Activated CD8-positive, alpha-beta T cell treated with anti-CD3 and anti-CD28 coated beads, Interleukin-2, amount 10 ng/mL, durations not matched to agents 7 days and 5 days (primary cell): Measurements from ENCODE around the gene HINFP. TPM values are rescaled to one million over a fixed set of nuclear protein-coding genes. Genes with fewer than 3 reads are reported as not detected.
"Not testable (repeated sequence)": the region's sequence is repeated elsewhere in the genome, so short reads cannot be mapped to it uniquely, and the experiment has no call there.

Source experiments
- ATAC-seq: fragments of 150-1000 bp; cut with Tn5 transposase; one replicate; pipeline ENCODE4 v1.10.0; 2021; ENCODE audit warnings: moderate library complexity
- CTCF ChIA-PET: fragments of 350-600 bp; sonication (Branson Sonifier 250); formaldehyde crosslinking; loops from one replicate; lab custom pipeline; 2021; ENCODE audit warnings: antibody characterized with exemption; lab: Charles Lee
- POLR2A ChIA-PET: fragments of 350-600 bp; sonication (Branson Sonifier 250); formaldehyde crosslinking; loops from one replicate; lab custom pipeline; 2021; ENCODE audit warnings: antibody characterized with exemption; lab: Charles Lee
- DNase-seq: peaks from one replicate; pipeline ENCODE4 v3.0.0-alpha.2; 2020
- H3K27ac Mint-ChIP-seq: one replicate; pipeline ENCODE4 v1.8.0; 2021; ENCODE audit warnings: mild to moderate bottlenecking, mixed read lengths
- H3K27me3 Mint-ChIP-seq: one replicate; pipeline ENCODE4 v1.8.0; 2021; ENCODE audit warnings: low read depth, mixed read lengths
- H3K36me3 Mint-ChIP-seq: one replicate; pipeline ENCODE4 v1.8.0; 2021; ENCODE audit warnings: low read depth, mixed read lengths
- H3K4me1 Mint-ChIP-seq: one replicate; pipeline ENCODE4 v1.8.0; 2021; ENCODE audit warnings: low read depth, mixed read lengths
- H3K4me3 Mint-ChIP-seq: one replicate; pipeline ENCODE4 v1.8.0; 2021; ENCODE audit warnings: mild to moderate bottlenecking, mixed read lengths
- H3K9me3 Mint-ChIP-seq: one replicate; pipeline ENCODE4 v1.8.0; 2022; ENCODE audit warnings: mixed read lengths; ENCODE audit not compliant: insufficient read depth
- total RNA-seq, 2 experiments: library from RNA; stranded (reverse); gene quantifications; one replicate each; pipeline ENCODE4 v1.2.3, GENCODE V29; 2021

Gene HINFP
- total RNA-seq, 2 experiments from 2014 or later, result 36.1 to 40.9 TPM

DNA sequence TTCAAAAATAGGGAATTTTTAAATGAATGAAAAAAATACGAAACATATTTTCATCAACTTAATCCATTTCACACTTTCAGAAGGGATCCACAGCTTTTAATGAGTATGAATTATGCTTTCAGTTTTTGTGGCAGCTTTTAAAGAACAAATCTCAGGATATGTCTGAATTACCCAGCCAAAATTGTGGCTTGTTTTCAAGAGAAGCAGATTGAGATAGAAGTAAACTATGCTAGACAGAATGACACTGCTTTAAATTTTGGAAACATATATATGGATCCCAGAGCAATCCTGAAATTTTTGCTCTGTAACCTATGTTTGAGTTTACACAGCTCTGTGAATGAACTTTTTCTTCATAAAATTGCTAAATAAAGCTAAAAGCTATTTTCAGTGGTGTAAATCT, 2.4 kb upstream of the HINFP start:
- DNase-seq, result no peak
- Mint-ChIP-seq H3K4me3 (no peak overlapping the region), H3K27ac (no peak overlapping the region), H3K36me3 (peaks cover 43% of the 10 kb centered on the region), H3K4me1 (peaks cover 55% of the 10 kb centered on the region), H3K9me3 (no peaks in the 10 kb centered on the region), H3K27me3 (no peaks in the 10 kb centered on the region)
- no peak for ATAC-seq
- POLR2A ChIA-PET, result interaction anchor here (0.8 to 1.9 kb wide), 3 partner anchors 10 to 539 kb away, joined by 3 to 7 read pairs (median 6); a partner anchor contains a TSS
- CTCF ChIA-PET, result interaction anchor here (0.9 to 2.2 kb wide), 4 partner anchors 50 to 148 kb away, joined by 5 to 6 read pairs (median 5); partner anchors contain the start of gene CBL

DNA sequence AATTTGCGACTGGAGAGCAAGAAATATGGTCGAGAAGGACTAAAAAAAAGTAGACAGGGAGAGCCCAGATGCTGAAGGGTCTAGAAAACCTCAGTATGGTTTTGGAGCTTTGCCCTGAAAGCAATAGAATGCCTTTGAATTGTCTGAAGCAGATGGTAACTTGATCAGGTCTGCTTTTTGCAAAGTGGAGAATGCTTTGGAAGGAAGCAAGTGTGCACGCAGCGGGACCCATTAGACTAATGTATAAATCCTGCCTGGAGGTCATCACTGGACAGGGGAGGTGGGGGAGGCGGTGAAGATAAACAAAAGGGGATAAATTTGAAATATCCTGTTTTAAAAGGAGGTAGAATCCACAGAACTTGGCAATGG, 757 bp upstream of the HINFP start:
- peak; percentile 22 for DNase-seq
- H3K9me3 Mint-ChIP-seq, result no peaks in the 10 kb centered on the region
- H3K27ac Mint-ChIP-seq, result peak overlapping the region; percentile 67
- peaks cover 42% of the 10 kb centered on the region for H3K4me1 Mint-ChIP-seq
- ChIA-PET POLR2A (interaction anchor here (1.0 to 3.8 kb wide), 6 partner anchors 11 to 260 kb away, joined by 3 to 29 read pairs (median 4); partner anchors contain the start of gene DPAGT1), CTCF (interaction anchor here (0.9 to 1.6 kb wide), 6 partner anchors 12 to 217 kb away, joined by 3 to 6 read pairs (median 4); partner anchors contain the start of gene C2CD2L)
- H3K4me3 Mint-ChIP-seq, result peak overlapping the region; percentile 81
- H3K36me3 Mint-ChIP-seq, result peaks cover 39% of the 10 kb centered on the region
- no peak for ATAC-seq
- H3K27me3 Mint-ChIP-seq, result no peaks in the 10 kb centered on the region

DNA sequence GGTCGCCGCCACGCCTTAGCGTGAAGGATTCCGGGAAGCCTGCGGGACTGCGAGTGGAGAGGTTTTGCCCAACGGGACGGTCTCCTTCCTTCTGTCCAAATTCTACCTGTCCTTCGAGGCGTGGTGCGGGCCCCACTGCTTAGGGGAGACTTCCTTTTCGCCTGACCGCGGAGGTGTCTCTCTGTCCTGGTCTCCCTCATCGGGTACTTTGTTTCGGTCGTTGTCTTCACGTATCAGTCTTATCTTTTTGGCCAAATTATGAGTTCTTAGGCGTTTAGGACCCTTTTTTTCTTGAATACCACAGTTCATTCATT, 388 bp downstream of the HINFP start:
- Mint-ChIP-seq H3K36me3 (peaks cover 28% of the 10 kb centered on the region), H3K4me1 (peaks cover 35% of the 10 kb centered on the region), H3K4me3 (peak overlapping the region; percentile 81), H3K27me3 (no peaks in the 10 kb centered on the region), H3K27ac (peak overlapping the region; percentile 67), H3K9me3 (no peaks in the 10 kb centered on the region)
- DNase-seq (peak; percentile 52), ATAC-seq (peak; percentile 28)
- CTCF ChIA-PET, result interaction anchor here (0.8 to 1.6 kb wide), 8 partner anchors 12 to 217 kb away, joined by 3 to 9 read pairs (median 4); partner anchors contain the start of genes C2CD2L and HMBS
- POLR2A ChIA-PET, result interaction anchor here (0.8 to 3.8 kb wide), 6 partner anchors 15 to 84 kb away, joined by 3 to 29 read pairs (median 6); partner anchors contain the start of genes C2CD2L, CBL and DPAGT1

DNA sequence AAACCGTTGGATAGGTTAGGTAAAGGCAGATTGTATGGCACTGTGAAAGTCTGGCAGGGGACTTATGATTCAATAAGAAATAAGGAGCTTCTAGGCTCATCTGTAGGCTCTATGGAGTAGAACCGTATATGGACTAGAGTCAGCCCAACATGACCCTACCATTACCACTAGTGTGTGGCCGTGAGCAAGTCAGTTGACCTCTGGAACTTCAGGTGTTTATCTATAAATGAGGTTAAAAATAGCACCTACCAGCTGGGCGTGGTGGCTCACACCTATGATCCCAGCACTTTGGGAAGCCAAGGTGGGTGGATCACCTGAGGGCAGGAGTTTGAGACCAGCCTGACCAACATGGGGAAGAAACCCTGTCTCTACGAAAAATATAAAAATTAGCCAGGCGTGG, 4.4 kb downstream of the HINFP start:
- Mint-ChIP-seq H3K36me3 (peaks cover 25% of the 10 kb centered on the region), H3K4me3 (no peak overlapping the region), H3K27me3 (no peaks in the 10 kb centered on the region), H3K9me3 (no peaks in the 10 kb centered on the region), H3K27ac (no peak overlapping the region), H3K4me1 (peaks cover 22% of the 10 kb centered on the region)
- ATAC-seq, result no peak
- ChIA-PET POLR2A (no interaction called here), CTCF (interaction anchor here (1.1 to 1.6 kb wide), 3 partner anchors 43 to 80 kb away, joined by 3 to 5 read pairs (median 4); partner anchors contain the start of gene CBL)
- DNase-seq, result no peak

DNA sequence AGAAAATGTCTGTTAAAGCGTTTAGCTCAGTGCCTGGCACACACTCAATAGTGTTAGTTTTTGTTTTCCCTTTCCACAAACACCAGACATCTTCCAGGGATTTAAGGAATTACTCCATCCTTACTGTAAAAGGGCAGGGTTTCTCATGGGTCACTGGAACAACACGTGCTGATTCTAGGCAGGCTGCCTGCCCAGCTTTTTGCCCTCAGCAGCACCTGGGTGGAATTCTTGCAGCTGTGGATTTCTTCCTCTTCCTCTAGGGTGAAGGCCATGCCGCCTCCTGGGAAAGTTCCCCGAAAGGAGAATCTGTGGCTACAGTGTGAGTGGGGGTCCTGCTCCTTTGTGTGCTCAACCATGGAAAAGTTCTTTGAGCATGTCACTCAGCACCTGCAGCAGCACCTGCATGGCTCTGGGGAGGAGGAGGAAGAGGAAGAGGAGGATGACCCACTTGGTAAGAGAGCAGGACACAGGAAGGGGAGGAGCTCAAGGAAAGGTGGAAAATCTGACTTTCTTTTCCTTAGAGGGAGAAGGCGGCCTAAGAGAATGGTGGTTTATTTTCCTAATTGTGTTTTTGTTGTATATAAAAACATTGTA, 5.4 kb downstream of the HINFP start:
- Mint-ChIP-seq H3K4me3 (no peak overlapping the region), H3K27ac (peak overlapping the region; percentile 54), H3K4me1 (peaks cover 20% of the 10 kb centered on the region), H3K36me3 (peaks cover 34% of the 10 kb centered on the region), H3K27me3 (no peaks in the 10 kb centered on the region), H3K9me3 (no peaks in the 10 kb centered on the region)
- ChIA-PET POLR2A (interaction anchor here (0.5 kb wide), 1 partner anchor 59 kb away, joined by 5 read pairs; the partner anchor contains the start of gene VPS11), CTCF (interaction anchor here (1.1 to 1.6 kb wide), 3 partner anchors 42 to 79 kb away, joined by 3 to 5 read pairs (median 4); partner anchors contain the start of gene CBL)
- no peak for DNase-seq
- no peak for ATAC-seq

DNA sequence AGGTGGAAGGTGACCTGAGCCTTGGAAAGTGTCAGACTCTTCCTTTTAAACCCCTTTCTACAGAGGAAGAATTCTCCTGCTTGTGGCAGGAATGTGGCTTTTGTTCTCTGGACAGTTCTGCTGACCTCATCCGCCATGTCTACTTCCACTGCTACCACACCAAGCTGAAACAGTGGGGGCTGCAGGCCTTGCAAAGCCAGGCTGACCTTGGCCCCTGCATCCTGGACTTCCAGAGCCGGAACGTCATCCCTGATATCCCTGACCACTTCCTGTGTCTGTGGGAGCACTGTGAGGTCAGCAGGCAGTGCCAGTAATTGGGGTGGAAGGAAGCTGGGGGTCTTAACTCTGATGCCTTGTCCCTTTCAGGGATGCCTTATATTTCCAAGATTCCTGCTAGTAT, 9.3 kb downstream of the HINFP start:
- DNase-seq (no peak), ATAC-seq (no peak)
- Mint-ChIP-seq H3K9me3 (no peaks in the 10 kb centered on the region), H3K27ac (no peak overlapping the region), H3K27me3 (no peaks in the 10 kb centered on the region), H3K36me3 (peaks cover 47% of the 10 kb centered on the region), H3K4me1 (peaks cover 6% of the 10 kb centered on the region), H3K4me3 (no peak overlapping the region)
- CTCF ChIA-PET, result no interaction called here
- POLR2A ChIA-PET, result no interaction called here

DNA sequence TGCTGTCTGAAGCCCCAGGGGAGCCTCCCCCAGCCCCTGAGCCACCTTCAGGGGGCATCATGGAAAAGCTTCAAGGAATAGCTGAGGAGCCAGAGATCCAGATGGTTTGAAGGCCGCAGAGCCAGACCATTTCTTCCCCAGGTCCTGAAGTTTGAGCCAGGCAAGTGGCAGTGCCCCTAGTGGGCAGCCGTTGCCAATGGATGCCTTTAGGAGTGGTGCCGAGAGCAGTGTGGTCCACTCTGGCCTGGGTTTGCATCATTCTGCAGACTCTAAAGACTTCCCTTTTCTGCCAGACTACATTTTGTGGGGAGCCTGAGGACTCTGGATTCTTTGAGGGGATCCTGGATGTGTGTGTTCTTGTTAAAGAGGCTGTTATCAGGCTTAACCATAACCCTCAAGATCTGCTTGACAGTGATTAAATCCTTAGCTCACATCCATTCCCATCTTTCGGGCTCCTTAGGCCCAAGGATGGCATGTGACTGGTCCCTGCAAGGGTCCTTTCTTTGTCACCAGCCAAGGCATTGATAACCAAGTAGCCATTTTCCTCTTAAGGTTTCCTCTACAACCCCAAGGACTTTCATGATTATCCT, 13.1 kb downstream of the HINFP start:
- DNase-seq (no peak), ATAC-seq (no peak)
- CTCF ChIA-PET, result interaction anchor here (0.9 to 1.3 kb wide), 4 partner anchors 9 to 149 kb away, joined by 3 read pairs; partner anchors contain the start of gene VPS11
- H3K4me1 Mint-ChIP-seq, result peaks cover 2% of the 10 kb centered on the region
- H3K4me3 Mint-ChIP-seq, result no peak overlapping the region
- POLR2A ChIA-PET, result no interaction called here
- H3K27ac Mint-ChIP-seq, result no peak overlapping the region
- H3K9me3 Mint-ChIP-seq, result no peaks in the 10 kb centered on the region
- peaks cover 11% of the 10 kb centered on the region for H3K27me3 Mint-ChIP-seq
- peaks cover 40% of the 10 kb centered on the region for H3K36me3 Mint-ChIP-seq

DNA sequence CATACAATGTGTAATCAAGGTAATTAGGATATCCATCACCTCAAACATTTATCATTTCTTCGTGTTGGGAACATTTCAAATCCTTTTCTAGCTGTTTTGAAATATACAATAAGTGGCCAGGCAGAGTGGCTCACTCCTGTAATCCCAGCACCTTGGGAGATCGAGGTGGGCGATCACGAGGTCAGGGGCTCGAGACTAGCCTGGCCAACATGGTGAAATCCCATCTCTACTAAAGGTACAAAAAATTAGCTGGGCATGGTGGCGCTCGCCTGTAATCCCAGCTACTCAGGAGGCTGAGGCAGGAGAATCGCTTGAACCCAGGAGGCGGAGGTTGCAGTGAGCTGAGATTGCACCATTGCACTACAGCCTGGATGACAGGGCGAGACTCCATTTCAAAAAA, 17.9 kb downstream of the HINFP start:
- ATAC-seq, result not testable (repeated sequence)
- CTCF ChIA-PET, result interaction anchor here (0.6 to 1.4 kb wide), 4 partner anchors 9 to 74 kb away, joined by 3 to 5 read pairs (median 3); no protein-coding TSS in a partner anchor
- POLR2A ChIA-PET, result interaction anchor here (1.4 kb wide), 1 partner anchor 29 kb away, joined by 3 read pairs; the partner anchor contains the start of gene NLRX1

DNA sequence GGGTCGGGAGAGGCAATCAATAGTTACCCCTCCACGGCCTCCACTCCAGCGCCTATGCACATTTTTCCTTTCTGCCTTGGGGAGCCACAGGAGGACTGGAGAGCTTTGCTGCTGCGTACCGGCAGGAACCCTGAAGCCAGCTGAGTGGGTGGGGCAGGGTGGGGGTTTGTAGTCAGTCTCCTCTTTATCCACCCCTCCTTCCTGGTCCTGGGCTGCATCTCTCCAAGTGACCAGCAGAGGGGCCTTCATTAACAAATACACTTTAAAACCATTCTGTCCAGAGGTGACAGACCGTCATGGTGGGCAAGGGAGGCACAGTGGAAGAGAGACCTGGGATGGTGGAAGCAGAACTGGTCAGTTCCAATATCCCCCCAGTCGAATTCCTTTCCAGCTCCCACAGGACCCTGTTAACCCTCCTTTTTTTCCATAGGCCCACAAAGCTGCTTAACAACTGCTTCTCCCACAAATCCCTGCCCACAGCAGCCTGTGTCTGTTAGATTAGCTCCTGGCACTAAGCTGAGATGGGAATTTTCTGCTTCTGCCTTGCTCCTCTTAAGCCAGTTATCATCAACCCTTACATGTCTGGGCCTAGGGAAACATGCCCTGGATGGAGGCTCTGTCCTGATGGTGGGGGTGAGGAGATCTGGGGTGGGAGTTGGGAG, 23.6 kb downstream of the HINFP start:
- Mint-ChIP-seq H3K9me3 (no peaks in the 10 kb centered on the region), H3K4me1 (peaks cover 13% of the 10 kb centered on the region), H3K27me3 (peaks cover 41% of the 10 kb centered on the region), H3K36me3 (no peaks in the 10 kb centered on the region), H3K27ac (no peak overlapping the region), H3K4me3 (no peak overlapping the region)
- DNase-seq (peak; percentile 51), ATAC-seq (peak; percentile 32)
- ChIA-PET CTCF (interaction anchor here (0.9 to 1.9 kb wide), 4 partner anchors 10 to 140 kb away, joined by 3 to 11 read pairs (median 7); partner anchors contain the start of gene NLRX1), POLR2A (no interaction called here)

More for the DNA sequence above, 17.9 kb downstream of the HINFP start:
- H3K36me3 Mint-ChIP-seq, H3K4me3 Mint-ChIP-seq, DNase-seq, H3K27ac Mint-ChIP-seq, H3K9me3 Mint-ChIP-seq, H3K4me1 Mint-ChIP-seq: not testable (repeated sequence)
- H3K27me3 Mint-ChIP-seq, result peaks cover 20% of the 10 kb centered on the region

DNA sequence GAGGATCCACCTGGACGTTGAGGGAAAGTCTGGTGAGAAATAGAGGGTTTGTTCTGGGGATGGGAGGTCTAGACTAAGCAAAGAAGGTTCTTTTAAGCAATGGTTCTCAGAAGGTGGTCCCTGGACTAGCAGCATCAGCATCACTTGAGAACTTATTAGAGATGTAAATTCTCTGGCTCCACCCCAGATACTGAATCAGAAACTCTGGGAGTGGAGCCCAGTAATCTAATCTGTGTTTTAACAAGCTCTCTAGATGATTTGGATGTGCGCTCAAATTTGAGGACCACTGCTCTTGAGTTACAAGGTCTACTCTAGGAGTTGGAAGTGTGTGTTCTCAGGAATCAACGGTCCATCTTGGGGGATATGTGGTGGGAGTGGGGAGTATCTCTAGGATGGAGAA, 24.2 kb downstream of the HINFP start:
- Mint-ChIP-seq H3K27ac (no peak overlapping the region), H3K36me3 (no peaks in the 10 kb centered on the region), H3K4me1 (peaks cover 13% of the 10 kb centered on the region), H3K27me3 (peaks cover 46% of the 10 kb centered on the region), H3K4me3 (no peak overlapping the region), H3K9me3 (no peaks in the 10 kb centered on the region)
- no peak for ATAC-seq
- no peak for DNase-seq
- CTCF ChIA-PET, result interaction anchor here (0.9 to 1.9 kb wide), 4 partner anchors 9 to 139 kb away, joined by 3 to 11 read pairs (median 7); partner anchors contain the start of gene NLRX1
- POLR2A ChIA-PET, result no interaction called here

DNA sequence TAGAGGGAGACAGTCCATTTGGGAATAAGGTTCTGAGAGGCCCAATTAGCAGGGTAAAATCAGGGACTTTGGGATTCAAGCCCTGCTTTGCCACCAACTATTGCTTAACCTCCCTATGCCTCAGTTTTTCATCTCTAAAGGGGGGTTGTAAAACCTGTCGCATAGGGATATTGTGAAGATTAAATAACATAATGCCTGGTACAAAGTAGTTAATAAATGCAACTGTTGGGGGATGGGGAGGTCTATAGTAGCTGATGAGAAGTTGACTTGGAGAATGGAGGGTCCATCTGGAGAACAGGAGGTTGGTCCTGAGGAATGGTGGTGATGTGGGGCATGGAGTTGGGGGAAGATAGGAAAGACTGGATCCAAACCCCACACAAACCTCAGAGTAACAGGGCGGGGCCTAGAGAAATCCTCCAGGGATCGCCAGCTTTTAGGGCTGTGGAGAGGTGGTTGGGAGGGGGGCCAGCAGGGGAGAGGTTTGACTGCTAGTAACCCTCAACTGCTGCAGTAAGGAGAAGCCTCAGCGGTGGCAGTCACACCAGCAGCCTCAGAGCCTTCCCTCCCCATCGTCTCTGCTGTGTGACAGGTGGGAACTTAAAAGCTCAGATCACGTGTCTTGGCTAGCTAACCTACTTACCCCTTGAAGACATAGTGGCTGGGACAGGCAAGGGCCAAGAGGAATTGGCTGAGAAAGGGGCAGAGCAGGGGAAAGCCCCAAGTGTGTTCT, 26.4 kb downstream of the HINFP start:
- DNase-seq (peak; percentile 43), ATAC-seq (peak; percentile 21)
- peak overlapping the region; percentile 31 for H3K4me3 Mint-ChIP-seq
- POLR2A ChIA-PET, result interaction anchor here (0.6 kb wide), 2 partner anchors 173 to 366 kb away, joined by 3 read pairs; no protein-coding TSS in a partner anchor
- no peaks in the 10 kb centered on the region for H3K9me3 Mint-ChIP-seq
- H3K27ac Mint-ChIP-seq, result no peak overlapping the region
- H3K27me3 Mint-ChIP-seq, result peaks cover 53% of the 10 kb centered on the region
- peaks cover 13% of the 10 kb centered on the region for H3K4me1 Mint-ChIP-seq
- no peaks in the 10 kb centered on the region for H3K36me3 Mint-ChIP-seq
- CTCF ChIA-PET, result interaction anchor here (0.8 to 1.8 kb wide), 7 partner anchors 8 to 191 kb away, joined by 3 to 9 read pairs (median 3); no protein-coding TSS in a partner anchor
